ENCODE data around the gene SLC7A6. TPM values are rescaled to one million over a fixed set of nuclear protein-coding genes. Genes with fewer than 3 reads are reported as not detected.

SLC7A6 gene
- total RNA-seq, 4 donors from 2014 or later: 23.4 to 55.6 (median 37.4) TPM

- TF ChIP-seq CTCF (IDR thresholded peaks at IDR 0.05) (no peak), POLR2A (IDR thresholded peaks at IDR 0.05) (no peak)
- 91 to 92% methylated on average over 15 to 16 of the region's 16 CpGs for WGBS, 2 donors
- no peak for DNase-seq (ENCODE audit: low spot score in 2 of 2)
- intact Hi-C loops (cut with DNase I; ENCODE audit: low total_unique reads): no loop called here
- no peak overlapping the region for H3K4me3 ChIP-seq (ENCODE audit: low read depth, poor library complexity, severe bottlenecking)
These were observed 81.8 kb downstream of the SLC7A6 start for GRCh38 chr16:68345958-68346635.

- no peak for DNase-seq (ENCODE audit: low spot score in 2 of 2)
- intact Hi-C loops (cut with DNase I; ENCODE audit: low total_unique reads): no loop called here
- TF ChIP-seq POLR2A (IDR thresholded peaks at IDR 0.05): no peak
- no peak for TF ChIP-seq CTCF (IDR thresholded peaks at IDR 0.05)
- WGBS, 2 donors: 56 to 61% methylated on average over 12 of the region's 12 CpGs
- H3K4me3 ChIP-seq (ENCODE audit: low read depth, poor library complexity, severe bottlenecking): no peak overlapping the region
These were observed 82.7 kb downstream of the SLC7A6 start for GRCh38 chr16:68346892-68347480.

- 78 to 81% methylated on average over 4 of the region's 4 CpGs for WGBS, 2 donors
- TF ChIP-seq CTCF (IDR thresholded peaks at IDR 0.05) (no peak), POLR2A (IDR thresholded peaks at IDR 0.05) (no peak)
These were observed 83.3 kb downstream of the SLC7A6 start for GRCh38 chr16:68347605-68348004.

GRCh38 chr16:68348639-68349445, 84.5 kb downstream of the SLC7A6 start:
- TF ChIP-seq CTCF (IDR thresholded peaks at IDR 0.05) (no peak), POLR2A (IDR thresholded peaks at IDR 0.05) (no peak)
- DNase-seq (ENCODE audit: low spot score in 2 of 2): no peak
- WGBS, 2 donors: 92 to 93% methylated on average over 27 of the region's 27 CpGs
- intact Hi-C loops (cut with DNase I; ENCODE audit: low total_unique reads): no loop called here
- H3K4me3 ChIP-seq (ENCODE audit: low read depth, poor library complexity, severe bottlenecking): no peak overlapping the region

More at GRCh38 chr16:68347605-68348004, 83.3 kb downstream of the SLC7A6 start:
- intact Hi-C loops (cut with DNase I; ENCODE audit: low total_unique reads): no loop called here
- no peak for DNase-seq (ENCODE audit: low spot score in 2 of 2)
- no peak overlapping the region for H3K4me3 ChIP-seq (ENCODE audit: low read depth, poor library complexity, severe bottlenecking)

GRCh38 chr16:68349838-68350410, 85.6 kb downstream of the SLC7A6 start:
- WGBS, 2 donors: 94 to 95% methylated on average over 10 of the region's 10 CpGs
- no peak overlapping the region for H3K4me3 ChIP-seq (ENCODE audit: low read depth, poor library complexity, severe bottlenecking)
- intact Hi-C loops (cut with DNase I; ENCODE audit: low total_unique reads): no loop called here
- TF ChIP-seq CTCF (IDR thresholded peaks at IDR 0.05): no peak
- TF ChIP-seq POLR2A (IDR thresholded peaks at IDR 0.05): no peak
- no peak for DNase-seq (ENCODE audit: low spot score in 2 of 2)
